ENCODE results near the gene MED12L.

Gene MED12L, protein sequence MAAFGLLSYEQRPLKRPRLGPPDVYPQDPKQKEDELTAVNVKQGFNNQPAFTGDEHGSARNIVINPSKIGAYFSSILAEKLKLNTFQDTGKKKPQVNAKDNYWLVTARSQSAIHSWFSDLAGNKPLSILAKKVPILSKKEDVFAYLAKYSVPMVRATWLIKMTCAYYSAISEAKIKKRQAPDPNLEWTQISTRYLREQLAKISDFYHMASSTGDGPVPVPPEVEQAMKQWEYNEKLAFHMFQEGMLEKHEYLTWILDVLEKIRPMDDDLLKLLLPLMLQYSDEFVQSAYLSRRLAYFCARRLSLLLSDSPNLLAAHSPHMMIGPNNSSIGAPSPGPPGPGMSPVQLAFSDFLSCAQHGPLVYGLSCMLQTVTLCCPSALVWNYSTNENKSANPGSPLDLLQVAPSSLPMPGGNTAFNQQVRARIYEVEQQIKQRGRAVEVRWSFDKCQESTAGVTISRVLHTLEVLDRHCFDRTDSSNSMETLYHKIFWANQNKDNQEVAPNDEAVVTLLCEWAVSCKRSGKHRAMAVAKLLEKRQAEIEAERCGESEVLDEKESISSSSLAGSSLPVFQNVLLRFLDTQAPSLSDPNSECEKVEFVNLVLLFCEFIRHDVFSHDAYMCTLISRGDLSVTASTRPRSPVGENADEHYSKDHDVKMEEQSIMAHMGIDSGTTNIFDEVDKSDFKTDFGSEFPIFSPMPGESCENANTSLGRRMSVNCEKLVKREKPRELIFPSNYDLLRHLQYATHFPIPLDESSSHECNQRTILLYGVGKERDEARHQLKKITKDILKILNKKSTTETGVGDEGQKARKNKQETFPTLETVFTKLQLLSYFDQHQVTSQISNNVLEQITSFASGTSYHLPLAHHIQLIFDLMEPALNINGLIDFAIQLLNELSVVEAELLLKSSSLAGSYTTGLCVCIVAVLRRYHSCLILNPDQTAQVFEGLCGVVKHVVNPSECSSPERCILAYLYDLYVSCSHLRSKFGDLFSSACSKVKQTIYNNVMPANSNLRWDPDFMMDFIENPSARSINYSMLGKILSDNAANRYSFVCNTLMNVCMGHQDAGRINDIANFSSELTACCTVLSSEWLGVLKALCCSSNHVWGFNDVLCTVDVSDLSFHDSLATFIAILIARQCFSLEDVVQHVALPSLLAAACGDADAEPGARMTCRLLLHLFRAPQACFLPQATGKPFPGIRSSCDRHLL (N-terminal part only)

DNA sequence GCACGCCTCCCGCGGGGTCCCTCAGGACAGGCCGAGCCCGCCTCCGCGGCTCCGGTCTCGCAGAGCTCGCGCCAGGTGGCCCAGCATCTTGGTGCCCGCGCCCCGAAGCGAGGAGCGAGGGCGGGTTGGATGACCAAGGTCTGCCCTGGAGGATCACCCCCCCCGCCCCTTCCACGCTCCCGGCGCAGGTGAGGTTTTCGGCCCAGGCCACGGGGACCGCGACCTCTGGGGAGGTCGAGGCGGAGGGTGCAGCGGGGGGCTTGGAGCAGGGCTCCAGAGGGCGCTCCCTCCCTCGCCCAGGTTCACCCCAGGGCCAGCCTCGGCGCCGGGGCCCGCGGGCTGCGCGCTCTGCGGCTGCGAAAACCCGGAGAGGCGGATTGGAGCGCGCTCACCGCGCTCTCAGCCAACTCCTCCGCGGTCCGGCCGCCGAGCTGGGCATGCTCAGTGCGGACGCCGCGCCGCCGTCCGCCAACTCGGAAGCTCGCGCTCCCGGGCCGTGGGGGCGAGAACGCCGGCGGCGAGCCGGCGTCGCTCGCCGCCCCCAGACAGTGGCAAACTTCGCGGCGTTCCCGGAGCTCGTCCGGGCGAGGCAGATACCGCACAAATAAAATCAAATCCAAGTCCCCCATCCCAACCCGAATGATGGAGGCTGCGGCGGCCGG lies at the start of gene MED12L:
TSS of gene MED12L (plus strand) at position 438 of the 662 bp plus-strand sequence. CDS start 1,263 bp downstream, outside the sequence.
- TF ChIP-seq CTCF (IDR thresholded peaks at IDR 0.05; ENCODE audit: low read length, missing control alignments): no peak

DNA sequence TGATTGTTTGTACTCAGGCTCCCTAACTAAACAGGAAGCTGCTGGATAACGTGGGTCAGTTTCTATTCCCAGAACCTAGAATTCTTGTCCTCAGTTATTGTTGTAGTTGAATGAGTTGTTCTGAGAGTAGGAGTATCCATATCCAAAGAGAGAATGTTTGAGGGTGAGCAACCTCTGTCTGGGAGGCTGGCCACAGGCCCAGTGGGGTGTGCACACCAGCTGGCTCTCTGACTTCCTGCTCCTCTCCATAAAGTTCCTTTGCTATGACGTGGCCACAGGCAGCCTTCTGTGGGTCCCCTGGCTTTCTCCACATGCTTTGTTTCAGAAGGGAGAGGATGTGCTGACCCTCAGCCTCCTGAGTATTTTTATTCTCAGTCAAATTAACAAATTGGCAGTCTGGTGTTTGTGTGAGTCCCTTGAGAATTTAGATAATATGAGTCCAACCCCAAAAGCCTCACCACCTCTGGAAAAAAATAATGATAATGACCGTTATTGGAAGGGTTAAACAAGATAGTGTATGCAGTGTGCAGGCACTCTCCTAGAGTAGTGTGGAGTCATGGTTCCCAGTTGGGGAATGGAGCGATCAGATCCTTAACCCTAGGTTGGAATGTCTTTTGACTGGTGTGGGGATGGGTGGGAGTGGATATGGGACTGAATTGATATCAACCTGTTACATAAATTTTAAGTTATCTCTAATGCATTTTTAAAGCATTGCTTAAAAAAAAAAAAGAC lies 47.6 kb upstream of the MED12L start:
- TF ChIP-seq CTCF (IDR thresholded peaks at IDR 0.05; ENCODE audit: low read length, missing control alignments): no peak
- H3K4me3 ChIP-seq (replicated peaks; ENCODE audit: low read depth, low read length): no peak overlapping the region
- peak; percentile 96 for DNase-seq (ENCODE audit: low read depth)

More for the DNA sequence above, at the start of gene MED12L:
- peak; percentile 76 for DNase-seq (ENCODE audit: low read depth)
- peak within 1 kb of the TSS; percentile 58 for H3K4me3 ChIP-seq (replicated peaks; ENCODE audit: low read depth, low read length)

- no peak overlapping the region for H3K4me3 ChIP-seq (replicated peaks; ENCODE audit: low read depth, low read length)
- DNase-seq (ENCODE audit: low read depth): peak; percentile 5
- TF ChIP-seq CTCF (IDR thresholded peaks at IDR 0.05; ENCODE audit: low read length, missing control alignments): no peak
Observed at GRCh38 chr3:151044706-151045105, 40.8 kb upstream of the MED12L start.

GRCh38 chr3:151047636-151048035 lies 37.8 kb upstream of the MED12L start:
- TF ChIP-seq CTCF (IDR thresholded peaks at IDR 0.05; ENCODE audit: low read length, missing control alignments): no peak
- no peak overlapping the region for H3K4me3 ChIP-seq (replicated peaks; ENCODE audit: low read depth, low read length)
- peak; percentile 45 for DNase-seq (ENCODE audit: low read depth)

DNA sequence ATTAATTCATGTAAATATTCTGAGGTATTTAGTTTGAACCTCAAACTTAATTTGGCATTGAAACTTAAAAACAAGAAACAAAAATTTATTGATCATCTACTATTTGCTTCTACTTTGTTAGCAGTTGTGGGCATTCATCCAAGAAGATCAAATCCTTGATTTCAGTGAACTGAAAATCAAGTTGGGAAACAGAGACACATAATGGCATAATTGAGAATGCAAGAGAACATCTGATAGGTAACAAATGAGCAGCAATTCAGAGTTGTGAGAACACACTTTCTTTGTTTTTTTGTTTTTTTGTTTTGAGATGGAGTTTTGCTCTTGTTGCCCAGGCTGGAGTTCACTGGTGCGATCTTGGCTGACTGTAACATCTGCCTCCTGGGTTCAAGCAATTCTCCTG lies 33.9 kb upstream of the MED12L start:
- DNase-seq (ENCODE audit: low read depth): no peak
- H3K4me3 ChIP-seq (replicated peaks; ENCODE audit: low read depth, low read length): no peak overlapping the region
- TF ChIP-seq CTCF (IDR thresholded peaks at IDR 0.05; ENCODE audit: low read length, missing control alignments): no peak

Measured in fibroblast of pulmonary artery (primary cell).